Cardiac fibroblast (primary cell): ENCODE results near the gene RCOR1.

Experiments
- DNase-seq, 2 donors: peaks; one replicate each; pipeline versions ENCODE4 v3.0.0 to v3.0.0-alpha.2; 2010; ENCODE audit warnings: low read depth in 2 of 2
- H3K4me3 ChIP-seq, 2 donors: replicated peaks in 1 of 2; 1 replicate in 1 of 2; 2 replicates in 1 of 2; pipeline ENCODE4 v1.5.1; 2011; ENCODE audit warnings: low read depth in 2 of 2, low read length in 2 of 2, mild to moderate bottlenecking in 2 of 2, moderate library complexity in 1 of 2
- TF ChIP-seq, protein P1 (sequence below): IDR thresholded peaks from one replicate; pipeline ENCODE4 v1.5.1; 2011; ENCODE audit warnings: low read depth, mild to moderate bottlenecking, low read length, inconsistent platforms

The RCOR1 gene

DNA sequence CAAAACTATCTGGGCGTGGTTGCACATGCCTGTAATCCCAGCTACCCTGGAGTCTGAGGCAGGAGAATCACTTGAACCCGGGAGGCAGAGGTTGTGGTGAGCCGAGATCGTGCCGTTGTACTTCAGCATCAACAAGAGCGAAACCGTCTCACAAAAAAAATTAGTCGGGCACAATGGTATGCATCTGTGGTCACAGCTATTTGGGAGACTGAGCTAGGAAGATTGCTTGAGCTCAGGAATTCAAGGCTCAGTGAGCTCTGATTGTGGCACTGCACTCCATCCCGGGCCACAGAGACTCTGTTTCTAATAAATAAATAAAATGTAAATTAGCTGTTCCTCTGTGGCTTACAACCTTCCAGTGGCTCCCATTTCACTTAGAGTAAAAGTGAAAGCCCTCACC lies 28.0 kb downstream of the RCOR1 start:
- TF ChIP-seq, protein P1, sequence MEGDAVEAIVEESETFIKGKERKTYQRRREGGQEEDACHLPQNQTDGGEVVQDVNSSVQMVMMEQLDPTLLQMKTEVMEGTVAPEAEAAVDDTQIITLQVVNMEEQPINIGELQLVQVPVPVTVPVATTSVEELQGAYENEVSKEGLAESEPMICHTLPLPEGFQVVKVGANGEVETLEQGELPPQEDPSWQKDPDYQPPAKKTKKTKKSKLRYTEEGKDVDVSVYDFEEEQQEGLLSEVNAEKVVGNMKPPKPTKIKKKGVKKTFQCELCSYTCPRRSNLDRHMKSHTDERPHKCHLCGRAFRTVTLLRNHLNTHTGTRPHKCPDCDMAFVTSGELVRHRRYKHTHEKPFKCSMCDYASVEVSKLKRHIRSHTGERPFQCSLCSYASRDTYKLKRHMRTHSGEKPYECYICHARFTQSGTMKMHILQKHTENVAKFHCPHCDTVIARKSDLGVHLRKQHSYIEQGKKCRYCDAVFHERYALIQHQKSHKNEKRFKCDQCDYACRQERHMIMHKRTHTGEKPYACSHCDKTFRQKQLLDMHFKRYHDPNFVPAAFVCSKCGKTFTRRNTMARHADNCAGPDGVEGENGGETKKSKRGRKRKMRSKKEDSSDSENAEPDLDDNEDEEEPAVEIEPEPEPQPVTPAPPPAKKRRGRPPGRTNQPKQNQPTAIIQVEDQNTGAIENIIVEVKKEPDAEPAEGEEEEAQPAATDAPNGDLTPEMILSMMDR, result no peak
- H3K4me3 ChIP-seq, result no peak overlapping the region
- peak in 1 of 2 donors; percentile 26 for DNase-seq

- H3K4me3 ChIP-seq, result no peak overlapping the region
- DNase-seq, result peak in 1 of 2 donors; percentile 29
- TF ChIP-seq, protein P1, result no peak
Observed at GRCh38 chr14:102622262-102622885, 29.9 kb downstream of the RCOR1 start.

DNA sequence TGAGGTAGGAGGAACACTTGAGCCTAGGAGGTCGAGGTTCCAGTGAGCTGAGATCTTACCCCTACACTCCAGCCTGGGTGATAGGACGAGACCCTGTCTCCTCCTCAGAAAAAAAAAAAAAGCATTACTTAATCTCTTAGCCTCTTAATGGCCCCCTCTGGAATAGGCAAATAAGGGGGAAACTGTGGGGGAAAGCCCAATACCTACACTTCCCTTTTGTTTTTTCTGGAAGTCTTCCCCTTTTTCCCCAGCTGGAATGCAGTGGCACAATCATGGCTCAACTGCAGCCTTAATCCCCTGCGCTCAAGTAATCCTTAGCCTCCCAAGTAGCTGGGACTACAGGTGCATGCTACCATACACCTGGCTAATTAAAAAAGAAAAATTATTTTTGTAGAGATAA lies 32.2 kb downstream of the RCOR1 start:
- TF ChIP-seq, protein P1, result no peak
- DNase-seq, result no peak
- no peak overlapping the region for H3K4me3 ChIP-seq

GRCh38 chr14:102625564-102626296 lies 33.3 kb downstream of the RCOR1 start:
- no peak overlapping the region for H3K4me3 ChIP-seq
- TF ChIP-seq, protein P1, result no peak
- no peak for DNase-seq

DNA sequence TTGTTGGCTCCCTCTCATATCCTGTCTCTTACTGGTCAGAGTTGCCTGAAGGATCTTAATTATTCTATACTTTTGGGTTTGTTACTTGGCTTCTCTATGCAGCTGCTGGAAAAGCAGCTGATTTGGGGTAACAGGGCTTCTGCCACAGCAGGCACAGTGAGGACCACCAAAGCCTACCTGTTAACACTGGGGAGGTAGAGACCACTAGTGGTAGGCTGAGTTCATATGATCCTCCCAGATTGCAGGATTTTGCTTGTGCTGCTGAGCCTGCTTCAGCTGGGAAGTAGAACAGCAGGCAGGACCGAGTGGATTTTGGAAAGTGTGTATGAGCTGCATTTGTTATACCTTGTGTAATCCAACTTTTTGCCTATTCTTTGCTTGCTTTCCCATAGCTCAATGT lies 34.1 kb downstream of the RCOR1 start:
- TF ChIP-seq, protein P1, result no peak
- DNase-seq, result no peak
- no peak overlapping the region for H3K4me3 ChIP-seq

DNA sequence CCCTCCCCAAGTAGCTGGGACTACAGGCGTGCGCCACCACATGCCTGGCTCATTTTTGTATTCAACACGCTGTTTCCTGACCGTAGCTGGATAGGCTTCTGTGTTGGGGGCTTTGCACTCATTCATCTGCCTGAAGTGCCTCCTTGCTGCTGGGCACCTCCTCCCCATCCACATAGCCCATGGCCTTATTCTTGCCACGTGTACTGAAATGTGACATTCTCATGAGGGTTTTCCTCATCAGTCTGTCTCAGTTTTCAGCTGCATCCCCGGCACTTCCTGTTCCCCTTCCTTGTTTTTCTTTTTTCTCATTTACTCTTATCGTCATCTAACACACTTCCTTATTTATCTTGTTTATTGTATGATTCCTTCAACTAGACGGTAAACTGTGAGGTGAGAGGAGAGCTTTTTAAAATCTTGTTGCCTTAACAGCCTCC lies 36.6 kb downstream of the RCOR1 start:
- no peak overlapping the region for H3K4me3 ChIP-seq
- TF ChIP-seq, protein P1, result no peak
- DNase-seq, result no peak
